ENCODE data around the gene DCLK2.

DCLK2 gene

GRCh38 chr4:150231107-150231770 lies 153.0 kb downstream of the DCLK2 start:
- no CpG with 5 or more reads among the region's 4 CpGs for WGBS (ENCODE audit: extremely low coverage, insufficient coverage, low lambda C conversion rate)

GRCh38 chr4:150232029-150232428 lies 153.8 kb downstream of the DCLK2 start:
- H3K56ac ChIP-seq (ENCODE audit: low read length) = no peak overlapping the region
- no peak overlapping the region for H2BK5ac ChIP-seq (ENCODE audit: low read length)
- no peak overlapping the region for H2BK15ac ChIP-seq (replicated peaks; ENCODE audit: low read depth)
- DNase-seq = no peak
- no peak overlapping the region for H3K4me3 ChIP-seq (ENCODE audit: low read length)
- H2AK5ac ChIP-seq (ENCODE audit: low read length) = no peak overlapping the region
- H3K4ac ChIP-seq (ENCODE audit: low read depth, low read length) = no peak overlapping the region
- H3K79me2 ChIP-seq (ENCODE audit: control insufficient read depth, insufficient read depth, low read length) = no peaks in the 10 kb centered on the region
- no CpG with 5 or more reads among the region's 6 CpGs for WGBS (ENCODE audit: extremely low coverage, insufficient coverage, low lambda C conversion rate)
- no peak overlapping the region for H4K5ac ChIP-seq (ENCODE audit: low read length)
- no peak overlapping the region for H3K9ac ChIP-seq (ENCODE audit: low read length)
- H3K27ac ChIP-seq (ENCODE audit: low read depth, low read length) = no peak overlapping the region
- no peak overlapping the region for H4K8ac ChIP-seq (ENCODE audit: low read depth, low read length)
- no peak overlapping the region for H3K23ac ChIP-seq (ENCODE audit: low read length)
- no peak overlapping the region for H2BK120ac ChIP-seq (ENCODE audit: low read depth, low read length)
- H3K4me1 ChIP-seq (ENCODE audit: control insufficient read depth, low read depth, low read length) = no peaks in the 10 kb centered on the region
- no peak overlapping the region for H3K18ac ChIP-seq (ENCODE audit: low read length)
- no peak overlapping the region for H3K4me2 ChIP-seq (ENCODE audit: low read length)
- H3K79me1 ChIP-seq (ENCODE audit: low read length) = no peaks in the 10 kb centered on the region
- no peaks in the 10 kb centered on the region for H3K27me3 ChIP-seq (ENCODE audit: insufficient read depth, low read length, poor library complexity)
- H3K36me3 ChIP-seq (ENCODE audit: control insufficient read depth, insufficient read depth, low read length) = no peaks in the 10 kb centered on the region

More at GRCh38 chr4:150231107-150231770, 153.0 kb downstream of the DCLK2 start:
- Histone ChIP-seq H4K5ac (ENCODE audit: low read length) (no peak overlapping the region), H3K4ac (ENCODE audit: low read depth, low read length) (no peak overlapping the region), H2AK5ac (ENCODE audit: low read length) (no peak overlapping the region), H3K4me2 (ENCODE audit: low read length) (no peak overlapping the region), H3K27ac (ENCODE audit: low read depth, low read length) (no peak overlapping the region), H3K79me1 (ENCODE audit: low read length) (no peaks in the 10 kb centered on the region), H2BK5ac (ENCODE audit: low read length) (no peak overlapping the region), H3K36me3 (ENCODE audit: control insufficient read depth, insufficient read depth, low read length) (no peaks in the 10 kb centered on the region), H2BK120ac (ENCODE audit: low read depth, low read length) (no peak overlapping the region), H3K18ac (ENCODE audit: low read length) (no peak overlapping the region), H3K9ac (ENCODE audit: low read length) (no peak overlapping the region), H3K4me3 (ENCODE audit: low read length) (no peak overlapping the region), H3K79me2 (ENCODE audit: control insufficient read depth, insufficient read depth, low read length) (no peaks in the 10 kb centered on the region), H4K8ac (ENCODE audit: low read depth, low read length) (no peak overlapping the region), H3K56ac (ENCODE audit: low read length) (no peak overlapping the region), H3K27me3 (ENCODE audit: insufficient read depth, low read length, poor library complexity) (no peaks in the 10 kb centered on the region), H2BK15ac (replicated peaks; ENCODE audit: low read depth) (no peak overlapping the region), H3K4me1 (ENCODE audit: control insufficient read depth, low read depth, low read length) (no peaks in the 10 kb centered on the region), H3K23ac (ENCODE audit: low read length) (no peak overlapping the region)
- no peak for DNase-seq

- Histone ChIP-seq H3K4me3 (ENCODE audit: low read length) (no peak overlapping the region), H3K27ac (ENCODE audit: low read depth, low read length) (no peak overlapping the region), H3K4me2 (ENCODE audit: low read length) (no peak overlapping the region), H2BK15ac (replicated peaks; ENCODE audit: low read depth) (no peak overlapping the region), H3K79me2 (ENCODE audit: control insufficient read depth, insufficient read depth, low read length) (no peaks in the 10 kb centered on the region), H3K4ac (ENCODE audit: low read depth, low read length) (no peak overlapping the region), H3K79me1 (ENCODE audit: low read length) (no peaks in the 10 kb centered on the region), H3K18ac (ENCODE audit: low read length) (no peak overlapping the region), H3K27me3 (ENCODE audit: insufficient read depth, low read length, poor library complexity) (no peaks in the 10 kb centered on the region), H2BK5ac (ENCODE audit: low read length) (no peak overlapping the region), H3K9ac (ENCODE audit: low read length) (no peak overlapping the region), H2BK120ac (ENCODE audit: low read depth, low read length) (no peak overlapping the region), H4K8ac (ENCODE audit: low read depth, low read length) (no peak overlapping the region), H3K36me3 (ENCODE audit: control insufficient read depth, insufficient read depth, low read length) (no peaks in the 10 kb centered on the region), H3K23ac (ENCODE audit: low read length) (no peak overlapping the region), H3K56ac (ENCODE audit: low read length) (no peak overlapping the region), H3K4me1 (ENCODE audit: control insufficient read depth, low read depth, low read length) (no peaks in the 10 kb centered on the region), H2AK5ac (ENCODE audit: low read length) (no peak overlapping the region), H4K5ac (ENCODE audit: low read length) (no peak overlapping the region)
- no CpG with 5 or more reads among the region's 5 CpGs for WGBS (ENCODE audit: extremely low coverage, insufficient coverage, low lambda C conversion rate)
- DNase-seq = no peak
Observed at GRCh38 chr4:150234246-150234645, 156.0 kb downstream of the DCLK2 start.

- Histone ChIP-seq H3K4me3 (ENCODE audit: low read length) (no peak overlapping the region), H3K9ac (ENCODE audit: low read length) (no peak overlapping the region), H3K27ac (ENCODE audit: low read depth, low read length) (no peak overlapping the region), H3K79me1 (ENCODE audit: low read length) (no peaks in the 10 kb centered on the region), H3K4me2 (ENCODE audit: low read length) (no peak overlapping the region), H4K8ac (ENCODE audit: low read depth, low read length) (no peak overlapping the region), H2BK120ac (ENCODE audit: low read depth, low read length) (no peak overlapping the region), H2BK15ac (replicated peaks; ENCODE audit: low read depth) (no peak overlapping the region), H3K56ac (ENCODE audit: low read length) (no peak overlapping the region), H3K36me3 (ENCODE audit: control insufficient read depth, insufficient read depth, low read length) (no peaks in the 10 kb centered on the region), H2BK5ac (ENCODE audit: low read length) (no peak overlapping the region), H3K23ac (ENCODE audit: low read length) (no peak overlapping the region), H3K4me1 (ENCODE audit: control insufficient read depth, low read depth, low read length) (no peaks in the 10 kb centered on the region), H4K5ac (ENCODE audit: low read length) (no peak overlapping the region), H3K27me3 (ENCODE audit: insufficient read depth, low read length, poor library complexity) (no peaks in the 10 kb centered on the region), H3K18ac (ENCODE audit: low read length) (no peak overlapping the region), H2AK5ac (ENCODE audit: low read length) (no peak overlapping the region), H3K4ac (ENCODE audit: low read depth, low read length) (no peak overlapping the region), H3K79me2 (ENCODE audit: control insufficient read depth, insufficient read depth, low read length) (no peaks in the 10 kb centered on the region)
- WGBS (ENCODE audit: extremely low coverage, insufficient coverage, low lambda C conversion rate) = no CpG with 5 or more reads among the region's 5 CpGs
- DNase-seq = peak; percentile 37
Observed at GRCh38 chr4:150235317-150235716, 157.1 kb downstream of the DCLK2 start.

- Histone ChIP-seq H2AK5ac (ENCODE audit: low read length) (no peak overlapping the region), H3K4me3 (ENCODE audit: low read length) (no peak overlapping the region), H3K4me2 (ENCODE audit: low read length) (no peak overlapping the region), H3K79me2 (ENCODE audit: control insufficient read depth, insufficient read depth, low read length) (no peaks in the 10 kb centered on the region), H3K4ac (ENCODE audit: low read depth, low read length) (no peak overlapping the region), H3K18ac (ENCODE audit: low read length) (no peak overlapping the region), H3K27me3 (ENCODE audit: insufficient read depth, low read length, poor library complexity) (no peaks in the 10 kb centered on the region), H2BK120ac (ENCODE audit: low read depth, low read length) (peak overlapping the region; percentile 56), H3K36me3 (ENCODE audit: control insufficient read depth, insufficient read depth, low read length) (no peaks in the 10 kb centered on the region), H2BK5ac (ENCODE audit: low read length) (no peak overlapping the region), H4K5ac (ENCODE audit: low read length) (no peak overlapping the region), H3K79me1 (ENCODE audit: low read length) (no peaks in the 10 kb centered on the region), H3K56ac (ENCODE audit: low read length) (no peak overlapping the region), H2BK15ac (replicated peaks; ENCODE audit: low read depth) (no peak overlapping the region), H3K27ac (ENCODE audit: low read depth, low read length) (no peak overlapping the region), H3K23ac (ENCODE audit: low read length) (no peak overlapping the region), H4K8ac (ENCODE audit: low read depth, low read length) (no peak overlapping the region), H3K4me1 (ENCODE audit: control insufficient read depth, low read depth, low read length) (no peaks in the 10 kb centered on the region), H3K9ac (ENCODE audit: low read length) (no peak overlapping the region)
- DNase-seq = no peak
- no CpG with 5 or more reads among the region's 6 CpGs for WGBS (ENCODE audit: extremely low coverage, insufficient coverage, low lambda C conversion rate)
Observed at GRCh38 chr4:150235808-150236271, 157.6 kb downstream of the DCLK2 start.

GRCh38 chr4:150236626-150237025 lies 158.4 kb downstream of the DCLK2 start:
- no peak overlapping the region for H2AK5ac ChIP-seq (ENCODE audit: low read length)
- no peak overlapping the region for H2BK5ac ChIP-seq (ENCODE audit: low read length)
- H4K8ac ChIP-seq (ENCODE audit: low read depth, low read length) = no peak overlapping the region
- H3K9ac ChIP-seq (ENCODE audit: low read length) = no peak overlapping the region
- no peak overlapping the region for H3K4ac ChIP-seq (ENCODE audit: low read depth, low read length)
- no peak overlapping the region for H2BK120ac ChIP-seq (ENCODE audit: low read depth, low read length)
- H3K56ac ChIP-seq (ENCODE audit: low read length) = no peak overlapping the region
- H2BK15ac ChIP-seq (replicated peaks; ENCODE audit: low read depth) = no peak overlapping the region
- no peak overlapping the region for H3K23ac ChIP-seq (ENCODE audit: low read length)
- H3K4me1 ChIP-seq (ENCODE audit: control insufficient read depth, low read depth, low read length) = no peaks in the 10 kb centered on the region
- H3K27me3 ChIP-seq (ENCODE audit: insufficient read depth, low read length, poor library complexity) = no peaks in the 10 kb centered on the region
- no peak overlapping the region for H3K27ac ChIP-seq (ENCODE audit: low read depth, low read length)
- H4K5ac ChIP-seq (ENCODE audit: low read length) = no peak overlapping the region
- H3K36me3 ChIP-seq (ENCODE audit: control insufficient read depth, insufficient read depth, low read length) = no peaks in the 10 kb centered on the region
- H3K79me2 ChIP-seq (ENCODE audit: control insufficient read depth, insufficient read depth, low read length) = no peaks in the 10 kb centered on the region
- no peak for DNase-seq
- H3K18ac ChIP-seq (ENCODE audit: low read length) = no peak overlapping the region
- no peak overlapping the region for H3K4me3 ChIP-seq (ENCODE audit: low read length)
- H3K4me2 ChIP-seq (ENCODE audit: low read length) = no peak overlapping the region
- H3K79me1 ChIP-seq (ENCODE audit: low read length) = no peaks in the 10 kb centered on the region
